WERI-Rb-1 (cell line): ENCODE data around the gene FN1.
"Not testable (repeated sequence)": the region's sequence is repeated elsewhere in the genome, so short reads cannot be mapped to it uniquely, and the experiment has no call there.

Source experiments
- DNase-seq: peaks from one replicate; pipeline ENCODE4 v3.0.0-alpha.2; 2020
- H3K27ac ChIP-seq: fragments of 250-450 bp; sonication (Bioruptor Pico); 2 replicates; pipeline ENCODE4 v1.5.1; 2020; ENCODE audit warnings: mild to moderate bottlenecking, moderate library complexity
- H3K27me3 ChIP-seq: fragments of 250-450 bp; sonication (Bioruptor Pico); 2 replicates; pipeline ENCODE4 v1.5.1; 2021; ENCODE audit warnings: mild to moderate bottlenecking, low read depth, moderate library complexity; ENCODE audit not compliant: insufficient read depth, severe bottlenecking
- H3K36me3 ChIP-seq: fragments of 250-450 bp; sonication (Bioruptor Pico); 2 replicates; pipeline ENCODE4 v1.5.1; 2020; ENCODE audit warnings: mild to moderate bottlenecking, moderate library complexity
- H3K4me3 ChIP-seq: 2 replicates; pipeline ENCODE4 v1.5.1; 2011; ENCODE audit warnings: low read depth, mild to moderate bottlenecking, control low read depth, low read length
- H3K9me3 ChIP-seq: fragments of 250-450 bp; sonication (Bioruptor Pico); 2 replicates; pipeline ENCODE4 v1.5.1; 2021; ENCODE audit warnings: mild to moderate bottlenecking, moderate library complexity; ENCODE audit not compliant: severe bottlenecking
- CTCF ChIP-seq: IDR thresholded peaks from 2 replicates; pipeline ENCODE4 v1.5.1; 2011; ENCODE audit warnings: low read depth, mild to moderate bottlenecking, control low read depth, inconsistent platforms, low read length

The FN1 gene

GRCh38 chr2:215415218-215415617, 20.6 kb downstream of the FN1 start:
- no peaks in the 10 kb centered on the region for H3K27me3 ChIP-seq
- TF ChIP-seq CTCF: no peak
- H3K9me3 ChIP-seq: no peaks in the 10 kb centered on the region
- no peaks in the 10 kb centered on the region for H3K36me3 ChIP-seq
- H3K27ac ChIP-seq: no peak overlapping the region
- no peak for DNase-seq
- no peak overlapping the region for H3K4me3 ChIP-seq

- TF ChIP-seq CTCF: no peak
- Histone ChIP-seq H3K27ac (no peak overlapping the region), H3K27me3 (no peaks in the 10 kb centered on the region), H3K9me3 (no peaks in the 10 kb centered on the region), H3K4me3 (no peak overlapping the region), H3K36me3 (no peaks in the 10 kb centered on the region)
- no peak for DNase-seq
Measured at GRCh38 chr2:215414674-215415073, 21.2 kb downstream of the FN1 start.

- no peaks in the 10 kb centered on the region for H3K36me3 ChIP-seq
Measured at GRCh38 chr2:215413974-215414373, 21.9 kb downstream of the FN1 start.

GRCh38 chr2:215413484-215413777, 22.4 kb downstream of the FN1 start:
- no peaks in the 10 kb centered on the region for H3K27me3 ChIP-seq
- no peak overlapping the region for H3K4me3 ChIP-seq
- TF ChIP-seq CTCF: no peak
- no peak for DNase-seq
- H3K36me3 ChIP-seq: no peaks in the 10 kb centered on the region
- no peaks in the 10 kb centered on the region for H3K9me3 ChIP-seq
- H3K27ac ChIP-seq: no peak overlapping the region

More at GRCh38 chr2:215413974-215414373, 21.9 kb downstream of the FN1 start:
- H3K4me3 ChIP-seq: no peak overlapping the region
- H3K9me3 ChIP-seq: no peaks in the 10 kb centered on the region
- DNase-seq: no peak
- H3K27me3 ChIP-seq: no peaks in the 10 kb centered on the region
- no peak overlapping the region for H3K27ac ChIP-seq
- TF ChIP-seq CTCF: no peak

GRCh38 chr2:215411941-215412743, 23.7 kb downstream of the FN1 start:
- H3K27me3 ChIP-seq: no peaks in the 10 kb centered on the region
- no peaks in the 10 kb centered on the region for H3K9me3 ChIP-seq
- TF ChIP-seq CTCF: no peak
- no peak overlapping the region for H3K4me3 ChIP-seq
- no peaks in the 10 kb centered on the region for H3K36me3 ChIP-seq
- no peak overlapping the region for H3K27ac ChIP-seq
- no peak for DNase-seq

- Histone ChIP-seq H3K4me3 (no peak overlapping the region), H3K27me3 (no peaks in the 10 kb centered on the region), H3K9me3 (no peaks in the 10 kb centered on the region), H3K36me3 (no peaks in the 10 kb centered on the region), H3K27ac (no peak overlapping the region)
- no peak for DNase-seq
- no peak for TF ChIP-seq CTCF
Measured at GRCh38 chr2:215410932-215411285, 25.0 kb downstream of the FN1 start.

- H3K27me3 ChIP-seq, H3K27ac ChIP-seq, DNase-seq, H3K36me3 ChIP-seq, H3K4me3 ChIP-seq, H3K9me3 ChIP-seq: not testable (repeated sequence)
Measured at GRCh38 chr2:215410181-215410931, 25.5 kb downstream of the FN1 start.
